Erythroblast (primary cell): Measurements from ENCODE around the gene BASP1.
"Not testable (repeated sequence)": the region's sequence is repeated elsewhere in the genome, so short reads cannot be mapped to it uniquely, and the experiment has no call there.

Experiments
- DNase-seq, 2 experiments: peaks; one replicate each; lab custom pipeline; 2025; lab: John Stamatoyannopoulos, UW
- GATA1 ChIP-seq: IDR thresholded peaks from 2 replicates; pipeline ENCODE4 v1.6.1; 2011; ENCODE audit warnings: low read depth, mild to moderate bottlenecking, control low read depth, low read length, moderate library complexity
- POLR2A ChIP-seq: IDR thresholded peaks from 2 replicates; pipeline ENCODE4 v1.6.1; 2011; ENCODE audit warnings: mild to moderate bottlenecking, low read length

BASP1 gene

GRCh38 chr5:17185773-17186172 lies 31.7 kb upstream of the BASP1 start:
- no peak for DNase-seq
- TF ChIP-seq POLR2A: no peak

- DNase-seq: no peak
- TF ChIP-seq GATA1: no peak
- no peak for TF ChIP-seq POLR2A
These were observed 31.2 kb upstream of the BASP1 start for GRCh38 chr5:17186256-17186655.

GRCh38 chr5:17187011-17187785 lies 30.2 kb upstream of the BASP1 start:
- no peak for TF ChIP-seq POLR2A
- TF ChIP-seq GATA1: no peak
- no peak for DNase-seq

- DNase-seq: no peak
- no peak for TF ChIP-seq GATA1
- no peak for TF ChIP-seq POLR2A
These were observed 29.7 kb upstream of the BASP1 start for GRCh38 chr5:17187786-17188170.

GRCh38 chr5:17189381-17190036 lies 27.9 kb upstream of the BASP1 start:
- TF ChIP-seq POLR2A (no peak), GATA1 (no peak)

GRCh38 chr5:17190242-17190778 lies 27.1 kb upstream of the BASP1 start:
- no peak for TF ChIP-seq GATA1
- TF ChIP-seq POLR2A: no peak
- peak; percentile 33 to 65 for DNase-seq

More at GRCh38 chr5:17189381-17190036, 27.9 kb upstream of the BASP1 start:
- DNase-seq: peak; percentile 67 to 76

- TF ChIP-seq POLR2A: no peak
- TF ChIP-seq GATA1: no peak
- DNase-seq: no peak
These were observed 26.5 kb upstream of the BASP1 start for GRCh38 chr5:17190799-17191391.

- not testable (repeated sequence) for DNase-seq
These were observed 25.9 kb upstream of the BASP1 start for GRCh38 chr5:17191574-17191973.

GRCh38 chr5:17192191-17192590 lies 25.2 kb upstream of the BASP1 start:
- DNase-seq: no peak
- TF ChIP-seq POLR2A (no peak), GATA1 (no peak)

- no peak for TF ChIP-seq GATA1
These were observed 21.4 kb upstream of the BASP1 start for GRCh38 chr5:17196024-17196423.

GRCh38 chr5:17196697-17197096 lies 20.7 kb upstream of the BASP1 start:
- no peak for DNase-seq
- TF ChIP-seq GATA1 (no peak), POLR2A (no peak)

More at GRCh38 chr5:17196024-17196423, 21.4 kb upstream of the BASP1 start:
- DNase-seq: no peak

- DNase-seq: peak; percentile 37 to 55
These were observed 13.9 kb upstream of the BASP1 start for GRCh38 chr5:17203329-17204132.

GRCh38 chr5:17204133-17204489 lies 13.3 kb upstream of the BASP1 start:
- DNase-seq: no peak
- TF ChIP-seq GATA1 (no peak), POLR2A (no peak)

More at GRCh38 chr5:17203329-17204132, 13.9 kb upstream of the BASP1 start:
- TF ChIP-seq POLR2A: no peak
- no peak for TF ChIP-seq GATA1
